GM18868 (cell line): ENCODE data around the gene RTF1.
"Not testable (repeated sequence)": the region's sequence is repeated elsewhere in the genome, so short reads cannot be mapped to it uniquely, and the experiment has no call there.

ENCODE experiments used
- ATAC-seq: cut with Tn5 transposase; IDR thresholded peaks from one replicate; pipeline ENCODE4 v1.9.1; 2021; ENCODE audit warnings: mild to moderate bottlenecking, moderate library complexity; ENCODE audit not compliant: unreplicated experiment

RTF1 gene

GRCh38 chr15:41416742-41417417 is at the start of gene RTF1:
Gene RTF1 (plus strand): TSS chr15:41417095. CDS start chr15:41417116, 21 bp downstream.
- peak; percentile 87 for ATAC-seq

GRCh38 chr15:41367418-41367817 is 49.5 kb upstream of the RTF1 start:
- ATAC-seq, result no peak

GRCh38 chr15:41377978-41378377 is 38.9 kb upstream of the RTF1 start:
- ATAC-seq, result no peak

GRCh38 chr15:41383974-41384749 is 32.7 kb upstream of the RTF1 start:
- ATAC-seq, result not testable (repeated sequence)

- ATAC-seq, result no peak
Observed at GRCh38 chr15:41387646-41388045, 29.2 kb upstream of the RTF1 start.

GRCh38 chr15:41392659-41393058 is 24.2 kb upstream of the RTF1 start:
- no peak for ATAC-seq

- no peak for ATAC-seq
Observed at GRCh38 chr15:41394924-41395323, 22.0 kb upstream of the RTF1 start.

- ATAC-seq, result no peak
Observed at GRCh38 chr15:41396111-41396510, 20.8 kb upstream of the RTF1 start.

- ATAC-seq, result no peak
Observed at GRCh38 chr15:41401904-41402267, 15.0 kb upstream of the RTF1 start.

- ATAC-seq, result no peak
Observed at GRCh38 chr15:41407341-41407740, 9.6 kb upstream of the RTF1 start.

- ATAC-seq, result no peak
Observed at GRCh38 chr15:41408234-41408641, 8.7 kb upstream of the RTF1 start.

- ATAC-seq, result no peak
Observed at GRCh38 chr15:41411031-41411430, 5.9 kb upstream of the RTF1 start.

- ATAC-seq, result no peak
Observed at GRCh38 chr15:41411441-41411840, 5.5 kb upstream of the RTF1 start.

- peak; percentile 8 for ATAC-seq
Observed at GRCh38 chr15:41416128-41416741, 660 bp upstream of the RTF1 start.

GRCh38 chr15:41417418-41418195 is 712 bp downstream of the RTF1 start:
- ATAC-seq, result peak; percentile 36

- peak; percentile 87 for ATAC-seq
Observed at GRCh38 chr15:41423979-41424659, 7.2 kb downstream of the RTF1 start.

- no peak for ATAC-seq
Observed at GRCh38 chr15:41424809-41425208, 7.9 kb downstream of the RTF1 start.

GRCh38 chr15:41425907-41426306 is 9.0 kb downstream of the RTF1 start:
- not testable (repeated sequence) for ATAC-seq

- ATAC-seq, result peak; percentile 77
Observed at GRCh38 chr15:41429003-41429890, 12.4 kb downstream of the RTF1 start.
